Measurements from ENCODE around the gene SPEG.

DNA sequence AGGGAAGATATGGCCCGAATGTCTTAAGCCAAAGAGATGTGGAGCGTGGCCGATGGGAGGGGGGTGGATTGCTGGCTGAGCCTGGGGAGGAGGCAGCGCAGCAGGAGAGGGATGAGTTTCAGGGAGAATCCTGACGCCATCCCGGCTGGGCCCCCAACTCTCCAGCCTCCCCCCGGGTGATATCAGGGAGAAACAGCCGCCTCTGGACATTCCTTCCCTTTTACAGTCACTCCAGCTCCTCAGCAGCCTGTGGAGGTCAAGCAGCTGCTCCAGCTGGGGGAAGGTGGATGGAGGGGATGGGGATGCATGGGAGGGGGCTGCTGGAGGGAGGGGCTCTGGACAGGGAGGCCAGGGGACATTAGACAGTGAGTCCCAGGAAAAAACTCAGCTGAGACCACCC is 26.0 kb upstream of the SPEG start:
- TF ChIP-seq, protein P1, sequence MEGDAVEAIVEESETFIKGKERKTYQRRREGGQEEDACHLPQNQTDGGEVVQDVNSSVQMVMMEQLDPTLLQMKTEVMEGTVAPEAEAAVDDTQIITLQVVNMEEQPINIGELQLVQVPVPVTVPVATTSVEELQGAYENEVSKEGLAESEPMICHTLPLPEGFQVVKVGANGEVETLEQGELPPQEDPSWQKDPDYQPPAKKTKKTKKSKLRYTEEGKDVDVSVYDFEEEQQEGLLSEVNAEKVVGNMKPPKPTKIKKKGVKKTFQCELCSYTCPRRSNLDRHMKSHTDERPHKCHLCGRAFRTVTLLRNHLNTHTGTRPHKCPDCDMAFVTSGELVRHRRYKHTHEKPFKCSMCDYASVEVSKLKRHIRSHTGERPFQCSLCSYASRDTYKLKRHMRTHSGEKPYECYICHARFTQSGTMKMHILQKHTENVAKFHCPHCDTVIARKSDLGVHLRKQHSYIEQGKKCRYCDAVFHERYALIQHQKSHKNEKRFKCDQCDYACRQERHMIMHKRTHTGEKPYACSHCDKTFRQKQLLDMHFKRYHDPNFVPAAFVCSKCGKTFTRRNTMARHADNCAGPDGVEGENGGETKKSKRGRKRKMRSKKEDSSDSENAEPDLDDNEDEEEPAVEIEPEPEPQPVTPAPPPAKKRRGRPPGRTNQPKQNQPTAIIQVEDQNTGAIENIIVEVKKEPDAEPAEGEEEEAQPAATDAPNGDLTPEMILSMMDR (IDR thresholded peaks at IDR 0.05), result no peak
- no peak for TF ChIP-seq POLR2A (IDR thresholded peaks at IDR 0.05)

Data from upper lobe of left lung (tissue), 4 donors.